Measurements from ENCODE around the gene KIF26A. TPM values are rescaled to one million over a fixed set of nuclear protein-coding genes. Genes with fewer than 3 reads are reported as not detected.

Gene KIF26A
- total and polyA plus RNA-seq, 10 donors, result 0.72 to 21.9 (median 9.2) TPM

- H3K36me3 ChIP-seq, result no peaks in the 10 kb centered on the region
- H3K27me3 ChIP-seq (replicated peaks in 1 of 7), result peaks cover 0 to 75% (median 44%) of the 10 kb centered on the region in 7 donors
- peaks cover 7 to 27% (median 22%) of the 10 kb centered on the region in 8 donors for H3K9me3 ChIP-seq
- DNase-seq, result no peak
- no peak overlapping the region for H3K4me3 ChIP-seq
- intact Hi-C loops (cut with DNase I; ENCODE audit: low total_unique reads), result no loop called here
- TF ChIP-seq POLR2AphosphoS5 (IDR thresholded peaks at IDR 0.05) (no peak), POLR2A (IDR thresholded peaks at IDR 0.05) (no peak), CTCF (IDR thresholded peaks at IDR 0.05 in 8 of 11, conservative IDR thresholded peaks at IDR 0.05 in 3 of 11) (no peak)
- peaks cover 5 to 24% (median 19%) of the 10 kb centered on the region in 6 donors for H3K4me1 ChIP-seq
- 76 to 83% (median 79%) methylated on average over 5 of the region's 5 CpGs for WGBS, 5 donors
- no peak overlapping the region for H3K27ac ChIP-seq
Observed at GRCh38 chr14:104120281-104120741, 18.1 kb upstream of the KIF26A start.

- Histone ChIP-seq H3K4me1 (peaks cover 4 to 21% (median 16%) of the 10 kb centered on the region in 6 donors), H3K9me3 (peaks cover 8 to 35% (median 30%) of the 10 kb centered on the region in 8 donors), H3K36me3 (no peaks in the 10 kb centered on the region), H3K4me3 (no peak overlapping the region), H3K27ac (no peak overlapping the region), H3K27me3 (replicated peaks in 1 of 7) (peaks cover 0 to 67% (median 41%) of the 10 kb centered on the region in 7 donors)
- intact Hi-C loops (cut with DNase I; ENCODE audit: low total_unique reads), result no loop called here
- TF ChIP-seq POLR2A (IDR thresholded peaks at IDR 0.05) (no peak), POLR2AphosphoS5 (IDR thresholded peaks at IDR 0.05) (no peak), CTCF (IDR thresholded peaks at IDR 0.05 in 8 of 11, conservative IDR thresholded peaks at IDR 0.05 in 3 of 11) (no peak)
- 68 to 83% (median 82%) methylated on average over 5 of the region's 5 CpGs for whole genome bisulfite sequencing, 5 donors
- DNase-seq, result no peak
Observed at GRCh38 chr14:104121142-104121541, 17.2 kb upstream of the KIF26A start.

- 92 to 100% (median 98%) methylated on average over 1 of the region's 1 CpG for WGBS, 5 donors
- intact Hi-C loops (cut with DNase I; ENCODE audit: low total_unique reads), result no loop called here
- Histone ChIP-seq H3K27ac (no peak overlapping the region), H3K4me3 (no peak overlapping the region), H3K36me3 (no peaks in the 10 kb centered on the region), H3K27me3 (replicated peaks in 1 of 7) (peaks cover 0 to 51% (median 13%) of the 10 kb centered on the region in 7 donors), H3K9me3 (peaks cover 8 to 63% (median 37%) of the 10 kb centered on the region in 8 donors), H3K4me1 (no peaks in the 10 kb centered on the region)
- no peak for DNase-seq
- no peak for TF ChIP-seq POLR2AphosphoS5 (IDR thresholded peaks at IDR 0.05)
- no peak for TF ChIP-seq CTCF (IDR thresholded peaks at IDR 0.05 in 8 of 11, conservative IDR thresholded peaks at IDR 0.05 in 3 of 11)
- TF ChIP-seq POLR2A (IDR thresholded peaks at IDR 0.05), result no peak
Observed at GRCh38 chr14:104123879-104124278, 14.5 kb upstream of the KIF26A start.

GRCh38 chr14:104125011-104125410, 13.4 kb upstream of the KIF26A start:
- TF ChIP-seq POLR2AphosphoS5 (IDR thresholded peaks at IDR 0.05) (no peak), POLR2A (IDR thresholded peaks at IDR 0.05) (no peak), CTCF (IDR thresholded peaks at IDR 0.05 in 8 of 11, conservative IDR thresholded peaks at IDR 0.05 in 3 of 11) (no peak)
- H3K9me3 ChIP-seq, result peaks cover 11 to 74% (median 45%) of the 10 kb centered on the region in 8 donors
- no peaks in the 10 kb centered on the region for H3K36me3 ChIP-seq
- no peaks in the 10 kb centered on the region for H3K4me1 ChIP-seq
- H3K27me3 ChIP-seq (replicated peaks in 1 of 7), result peaks cover 0 to 47% (median 2%) of the 10 kb centered on the region in 7 donors
- WGBS, 5 donors, result 78 to 87% (median 82%) methylated on average over 4 of the region's 4 CpGs
- DNase-seq, result no peak
- intact Hi-C loops (cut with DNase I; ENCODE audit: low total_unique reads), result no loop called here
- H3K27ac ChIP-seq, result no peak overlapping the region
- no peak overlapping the region for H3K4me3 ChIP-seq
